ENCODE data around the gene YBX1.
"Not testable (repeated sequence)": the region's sequence is repeated elsewhere in the genome, so short reads cannot be mapped to it uniquely, and the experiment has no call there.

Gene YBX1

DNA sequence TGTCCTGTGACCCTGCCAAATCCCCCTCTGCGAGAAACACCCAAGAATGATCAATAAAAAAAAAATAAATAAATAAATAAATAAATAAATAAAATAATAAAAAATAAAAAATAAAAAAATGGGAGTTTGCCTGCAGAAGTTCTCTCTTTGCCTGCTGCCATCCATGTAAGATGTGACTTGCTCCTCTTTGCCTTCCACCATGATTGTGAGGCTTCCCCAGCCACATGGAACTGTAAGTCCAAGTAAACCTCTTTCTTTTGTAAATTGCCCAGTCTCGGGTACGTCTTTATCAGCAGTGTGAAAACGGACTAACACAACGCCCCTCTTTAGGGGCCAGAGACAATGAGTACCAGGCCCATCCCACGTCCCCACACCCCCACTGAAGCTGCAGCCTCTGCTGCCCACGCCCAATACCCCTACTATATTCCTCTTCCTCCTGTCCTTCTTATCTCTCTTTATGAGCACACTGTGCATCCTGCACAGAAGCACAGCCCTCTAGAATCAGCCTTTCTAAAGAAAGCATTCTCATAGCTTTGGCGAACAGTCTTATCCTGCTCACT lies 69.4 kb downstream of the YBX1 start:
- not testable (repeated sequence) for DNase-seq

GRCh38 chr1:42752284-42752683 lies 70.1 kb downstream of the YBX1 start:
- DNase-seq, result no peak

GRCh38 chr1:42753070-42753469 lies 70.9 kb downstream of the YBX1 start:
- no peak for DNase-seq

Measured in NCI-H187 treated with DMSO at 0.1 percent for 48 hours (cell line).